CD4-positive, alpha-beta T cell (primary cell): ENCODE measurements around the gene FARSB. TPM values are rescaled to one million over a fixed set of nuclear protein-coding genes. Genes with fewer than 3 reads are reported as not detected.

Experiments
- ATAC-seq: fragments of 200-7000 bp; cut with Tn5 transposase; one replicate; pipeline ENCODE4 v1.10.0; 2022; ENCODE audit warnings: mild to moderate bottlenecking; ENCODE audit not compliant: poor library complexity
- CTCF ChIA-PET: fragments of 350-600 bp; sonication (Branson Sonifier 250); formaldehyde crosslinking; loops from one replicate; lab custom pipeline; 2021; ENCODE audit warnings: antibody characterized with exemption, inconsistent platforms; lab: Charles Lee
- POLR2A ChIA-PET: fragments of 350-600 bp; sonication (Branson Sonifier 250); formaldehyde crosslinking; loops from one replicate; lab custom pipeline; 2021; ENCODE audit warnings: antibody characterized with exemption, inconsistent platforms; lab: Charles Lee
- DNase-seq, 14 experiments: peaks; one replicate each; pipeline ENCODE4 v3.0.0-alpha.2; 2013 to 2020; ENCODE audit warnings: mixed read lengths in 2 of 14
- H3K27ac ChIP-seq, 2 donors: one replicate each; pipeline versions ENCODE4 v1.5.1 to v1.7.0; 2013; ENCODE audit warnings: low read length in 2 of 2, low read depth in 1 of 2, mild to moderate bottlenecking in 1 of 2
- H3K27me3 ChIP-seq, 2 experiments: 1 replicate in 1 of 2; 2 replicates in 1 of 2; pipeline versions ENCODE4 v1.6.1 to v1.7.0; 2013; ENCODE audit warnings: low read length in 2 of 2, control low read depth in 1 of 2, mild to moderate bottlenecking in 1 of 2, moderate library complexity in 1 of 2; ENCODE audit not compliant: insufficient read depth in 2 of 2, control insufficient read depth in 1 of 2
- H3K36me3 ChIP-seq: one replicate; pipeline ENCODE4 v1.6.1; 2013; ENCODE audit warnings: low read length, control low read depth; ENCODE audit not compliant: insufficient read depth
- H3K4me1 ChIP-seq: one replicate; pipeline ENCODE4 v1.6.1; 2013; ENCODE audit warnings: low read length, control low read depth; ENCODE audit not compliant: insufficient read depth
- H3K4me3 ChIP-seq: one replicate; pipeline ENCODE4 v1.5.1; 2013; ENCODE audit warnings: mild to moderate bottlenecking, low read length, moderate library complexity
- H3K9me3 ChIP-seq, 2 experiments: 1 replicate in 1 of 2; 2 replicates in 1 of 2; pipeline versions ENCODE4 v1.6.1 to v1.7.0; 2013; ENCODE audit warnings: low read length in 2 of 2, mild to moderate bottlenecking in 2 of 2, control low read depth in 1 of 2, moderate library complexity in 1 of 2; ENCODE audit not compliant: control insufficient read depth in 1 of 2, insufficient read depth in 1 of 2
- H3K27ac Mint-ChIP-seq: one replicate; pipeline ENCODE4 v1.8.0; 2020; ENCODE audit warnings: mixed read lengths
- H3K27me3 Mint-ChIP-seq: one replicate; pipeline ENCODE4 v1.8.0; 2021; ENCODE audit warnings: mixed read lengths
- H3K36me3 Mint-ChIP-seq: one replicate; pipeline ENCODE4 v1.8.0; 2021; ENCODE audit warnings: low read depth, mixed read lengths
- H3K4me1 Mint-ChIP-seq: one replicate; pipeline ENCODE4 v1.8.0; 2021; ENCODE audit warnings: low read depth, mixed read lengths
- H3K4me3 Mint-ChIP-seq: one replicate; pipeline ENCODE4 v1.8.0; 2020; ENCODE audit warnings: mild to moderate bottlenecking, mixed read lengths
- H3K9me3 Mint-ChIP-seq: one replicate; pipeline ENCODE4 v1.8.0; 2020; ENCODE audit warnings: mixed read lengths
- CTCF ChIP-seq: fragments of 200-600 bp; IDR thresholded peaks from one replicate; pipeline ENCODE4 v1.8.0; 2022; ENCODE audit warnings: antibody characterized with exemption, mild to moderate bottlenecking
- intact Hi-C, 2 experiments: fragments of 100-400 bp; cut with DNase I in 1 of 2; cut with micrococcal nuclease in 1 of 2; formaldehyde crosslinking; loops; one replicate each; pipeline versions ENCODE4 v1.15.1 to v1.9.0; 2023 to 2025; cut with DNase I, micrococcal nuclease
- total RNA-seq, 174 experiments: library from RNA in 2 of 174; stranded (reverse) in 2 of 174; gene quantifications; one replicate each; pipeline ENCODE4 v1.2.3 and lab custom pipeline; 2021 to 2026

The FARSB gene
- total RNA-seq, 2 experiments from 2014 or later = 7.8 to 8.7 TPM

DNA sequence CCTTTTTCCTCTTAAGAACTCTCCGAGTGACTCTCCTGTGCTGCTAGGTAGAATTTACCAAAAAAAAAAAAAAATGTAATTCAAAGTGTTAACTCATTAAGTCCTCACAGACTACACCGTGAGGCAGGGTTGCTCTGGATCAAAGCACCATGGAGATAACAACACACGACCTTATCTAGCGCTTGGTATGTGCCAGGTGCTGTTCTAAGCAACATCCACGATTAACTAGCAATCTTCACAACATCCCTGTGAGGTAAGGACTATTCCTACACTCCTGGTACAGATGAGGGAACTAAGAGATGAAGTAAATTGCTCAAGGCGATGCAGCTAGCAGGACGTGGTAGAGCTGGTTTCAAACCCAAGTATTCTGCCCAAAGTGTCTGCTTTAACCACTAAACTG lies 17.4 kb upstream of the FARSB start:
- Mint-ChIP-seq H3K27me3 (peaks cover 70% of the 10 kb centered on the region), H3K4me1 (peaks cover 13% of the 10 kb centered on the region), H3K9me3 (no peaks in the 10 kb centered on the region), H3K4me3 (no peak overlapping the region), H3K27ac (no peak overlapping the region), H3K36me3 (no peaks in the 10 kb centered on the region)
- no peak for DNase-seq
- no peak for ATAC-seq
- TF ChIP-seq CTCF = no peak
- POLR2A ChIA-PET = no interaction called here
- Histone ChIP-seq H3K4me1 (peaks cover 9% of the 10 kb centered on the region), H3K36me3 (no peaks in the 10 kb centered on the region), H3K9me3 (no peaks in the 10 kb centered on the region), H3K4me3 (no peak overlapping the region), H3K27me3 (peaks cover 27 to 40% of the 10 kb centered on the region in 2 experiments), H3K27ac (no peak overlapping the region)
- CTCF ChIA-PET = no interaction called here
- intact Hi-C loops = no loop called here

GRCh38 chr2:222672068-222672401 lies 16.1 kb upstream of the FARSB start:
- Mint-ChIP-seq H3K27ac (no peak overlapping the region), H3K4me1 (peaks cover 13% of the 10 kb centered on the region), H3K27me3 (peaks cover 66% of the 10 kb centered on the region), H3K9me3 (no peaks in the 10 kb centered on the region), H3K36me3 (no peaks in the 10 kb centered on the region), H3K4me3 (no peak overlapping the region)
- Histone ChIP-seq H3K4me3 (peak overlapping the region; percentile 15), H3K27ac (no peak overlapping the region), H3K36me3 (no peaks in the 10 kb centered on the region), H3K27me3 (peaks cover 24 to 40% of the 10 kb centered on the region in 2 experiments), H3K9me3 (no peaks in the 10 kb centered on the region), H3K4me1 (peaks cover 9% of the 10 kb centered on the region)
- ATAC-seq (no peak), DNase-seq (no peak)
- no peak for TF ChIP-seq CTCF
- CTCF ChIA-PET = no interaction called here
- intact Hi-C loops = no loop called here
- POLR2A ChIA-PET = no interaction called here

DNA sequence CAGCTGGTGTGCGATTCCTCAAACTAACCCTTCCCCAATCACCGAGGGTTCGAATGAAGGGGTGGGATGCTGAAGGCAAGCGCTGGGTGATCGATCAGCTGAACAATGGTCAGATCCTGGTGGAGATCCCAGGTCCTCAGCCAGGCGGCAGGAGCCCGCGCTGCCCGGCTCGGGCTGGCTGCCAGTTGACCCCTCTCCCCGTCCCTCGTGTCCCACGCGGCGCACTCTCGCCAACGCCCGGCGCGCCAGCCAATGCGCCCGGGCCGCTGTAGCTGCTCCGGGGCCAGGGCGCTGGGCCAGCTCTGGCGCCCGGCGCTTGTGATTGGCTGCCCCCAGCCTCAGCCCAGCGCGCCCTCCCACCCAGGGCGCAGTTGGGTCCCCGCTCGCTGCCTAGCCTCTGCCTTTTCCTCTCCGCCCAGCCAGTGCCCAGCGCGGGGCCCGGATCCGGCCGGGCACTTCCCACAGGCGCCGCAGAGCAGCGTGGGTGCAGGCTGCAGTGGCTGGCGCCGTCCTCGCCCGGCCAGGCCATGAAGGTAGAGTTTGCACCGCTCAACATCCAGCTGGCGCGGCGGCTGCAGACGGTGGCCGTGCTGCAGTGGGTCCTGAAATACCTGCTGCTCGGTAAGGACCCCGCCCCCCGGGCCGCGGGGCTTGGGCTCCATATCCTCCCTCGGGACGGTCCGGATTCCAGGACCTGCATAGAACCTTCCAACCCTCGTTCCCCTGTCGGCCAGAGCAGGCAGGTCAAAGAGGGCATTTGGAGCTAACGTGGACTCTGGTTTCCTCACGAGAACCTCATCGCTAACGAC lies 15.6 kb upstream of the FARSB start, which contains the start of gene MOGAT1:
TSS of gene MOGAT1 (plus strand) at position 400 of the 809 bp plus-strand sequence. CDS start at position 528, 128 bp downstream.
- Mint-ChIP-seq H3K4me3 (no peak within 1 kb of the TSS), H3K4me1 (peaks cover 13% of the 10 kb centered on the region), H3K27me3 (peaks cover 69% of the 10 kb centered on the region), H3K36me3 (no peaks in the 10 kb centered on the region), H3K27ac (no peak within 1 kb of the TSS), H3K9me3 (no peaks in the 10 kb centered on the region)
- Histone ChIP-seq H3K9me3 (no peaks in the 10 kb centered on the region), H3K27me3 (peaks cover 24 to 40% of the 10 kb centered on the region in 2 experiments), H3K4me1 (peaks cover 9% of the 10 kb centered on the region), H3K4me3 (peak within 1 kb of the TSS; percentile 15), H3K36me3 (no peaks in the 10 kb centered on the region), H3K27ac (no peak within 1 kb of the TSS)
- CTCF ChIA-PET = interaction anchor here (2.3 kb wide), 1 partner anchor 19 kb away, joined by 6 read pairs; no protein-coding TSS in a partner anchor
- intact Hi-C loops = no loop called here
- DNase-seq (peak in 2 of 14 experiments; percentile 11 to 15), ATAC-seq (peak; percentile 37)
- POLR2A ChIA-PET = no interaction called here
- TF ChIP-seq CTCF = no peak
